ENCODE results near the gene SCUBE3. TPM values are rescaled to one million over a fixed set of nuclear protein-coding genes. Genes with fewer than 3 reads are reported as not detected.

Gene SCUBE3
- total and polyA plus RNA-seq, 2 of the 8 experiments (the other 6 are each of a cell fraction or from before 2014, with no cell fraction given): 0.80 to 1.0 TPM

- CTCF ChIA-PET (ENCODE audit: partially characterized antibody): interaction anchor here (1.3 to 2.3 kb wide), 2 partner anchors 11 to 137 kb away, joined by 3 to 15 read pairs; no protein-coding TSS in a partner anchor
- WGBS, 2 experiments (ENCODE audit: extremely low coverage in 1 of 2, insufficient coverage in 1 of 2, insufficient read length in 1 of 2, insufficient replicate concordance in 2 of 2, low coverage in 1 of 2, low lambda C conversion rate in 2 of 2, missing lambda C conversion rate in 1 of 2): 84% methylated on average over 2 of the region's 2 CpGs; no CpG with 5 or more reads in 1 of the 2 experiments
- H2BK20ac ChIP-seq (ENCODE audit: low read length): no peak overlapping the region
Measured at GRCh38 chr6:35282472-35282871, 68.7 kb downstream of the SCUBE3 start.

More at GRCh38 chr6:35282472-35282871, 68.7 kb downstream of the SCUBE3 start:
- no peak overlapping the region for H2BK15ac ChIP-seq (ENCODE audit: low read length)
- H3K4ac ChIP-seq (replicated peaks; ENCODE audit: insufficient read length, low read depth, low read length): no peak overlapping the region
- DNase-seq (ENCODE audit: low read depth in 1 of 2, low spot score in 2 of 2) (no peak), FAIRE-seq (no peak)
- no peak overlapping the region for H2BK5ac ChIP-seq (ENCODE audit: low read depth, low read length)
- H3K79me2 ChIP-seq (ENCODE audit: control insufficient read depth in 1 of 2, insufficient read depth in 2 of 2, low read length in 2 of 2): no peaks in the 10 kb centered on the region
- no peaks in the 10 kb centered on the region for H3K23me2 ChIP-seq (ENCODE audit: low read depth, low read length)
- no peak overlapping the region for H2AK5ac ChIP-seq (ENCODE audit: low read depth, low read length)
- no peak overlapping the region for H3K18ac ChIP-seq (ENCODE audit: extremely low read depth, low read length)
- H3K56ac ChIP-seq (replicated peaks; ENCODE audit: insufficient read length, low read depth, low read length): no peak overlapping the region
- H2BK120ac ChIP-seq (replicated peaks; ENCODE audit: low read depth, low read length): no peak overlapping the region
- no peaks in the 10 kb centered on the region for H3K79me1 ChIP-seq (ENCODE audit: low read depth, low read length)
- H4K5ac ChIP-seq (ENCODE audit: insufficient read length, low read depth, low read length): no peak overlapping the region
- H3K4me1 ChIP-seq (replicated peaks in 1 of 4; ENCODE audit: control insufficient read depth in 3 of 4, insufficient read depth in 4 of 4, low read length in 3 of 4): no peaks in the 10 kb centered on the region
- H4K91ac ChIP-seq (replicated peaks; ENCODE audit: insufficient read length, low read length): no peak overlapping the region
- H3K27me3 ChIP-seq (replicated peaks in 1 of 4; ENCODE audit: control insufficient read depth in 3 of 4, extremely low read depth in 1 of 4, insufficient read depth in 3 of 4, low read length in 3 of 4): no peaks in the 10 kb centered on the region; a peak in 1 of 7 replicates
- H3K9ac ChIP-seq (replicated peaks in 1 of 4; ENCODE audit: extremely low read depth in 1 of 4, low read depth in 3 of 4, low read length in 3 of 4): no peak overlapping the region
- no peak overlapping the region for H3K23ac ChIP-seq (ENCODE audit: insufficient read length)
- no peak overlapping the region for H3K4me3 ChIP-seq (ENCODE audit: extremely low read depth in 1 of 4, insufficient read depth in 2 of 4, low read depth in 3 of 4, low read length in 4 of 4)
- no peak overlapping the region for H3K27ac ChIP-seq (ENCODE audit: low read depth, low read length)
- peaks cover 0 to 1% of the 10 kb centered on the region in 2 experiments for H4K20me1 ChIP-seq (replicated peaks in 1 of 2; ENCODE audit: control insufficient read depth in 1 of 2, insufficient read depth in 2 of 2, low read length in 2 of 2)
- no peak overlapping the region for H3K14ac ChIP-seq (ENCODE audit: insufficient read length)
- peaks cover 3 to 24% (median 7%) of the 10 kb centered on the region in 4 experiments; a peak in 5 of 8 replicates for H3K36me3 ChIP-seq (ENCODE audit: control insufficient read depth in 2 of 4, insufficient read depth in 4 of 4, low read length in 3 of 4)
- no peaks in the 10 kb centered on the region for H3K9me3 ChIP-seq (ENCODE audit: insufficient read depth in 2 of 2, low read depth in 1 of 2, low read length in 1 of 2)
- no peak overlapping the region for H3K4me2 ChIP-seq (ENCODE audit: insufficient read depth in 1 of 2, low read depth in 2 of 2, low read length in 2 of 2)
- no peak overlapping the region for H2BK12ac ChIP-seq (ENCODE audit: low read depth, low read length)
- no peak for TF ChIP-seq RNF2 (IDR thresholded peaks at IDR 0.05; ENCODE audit: borderline replicate concordance, low read depth, low read length, missing control alignments, poor library complexity, severe bottlenecking)
- TF ChIP-seq MAX (IDR thresholded peaks at IDR 0.05): no peak
- no peak for TF ChIP-seq RBBP5 (IDR thresholded peaks at IDR 0.05; ENCODE audit: borderline replicate concordance, low read depth, low read length)
- no peak for TF ChIP-seq SRF (IDR thresholded peaks at IDR 0.05; ENCODE audit: low read depth, low read length)
- no peak for TF ChIP-seq JUN (IDR thresholded peaks at IDR 0.05; ENCODE audit: low read depth, low read length)
- no peak for TF ChIP-seq KDM4A (IDR thresholded peaks at IDR 0.05; ENCODE audit: low read depth, low read length, severe bottlenecking)
- no peak for TF ChIP-seq BCL11A (IDR thresholded peaks at IDR 0.05; ENCODE audit: low read depth in 2 of 2, low read length in 2 of 2)
- no peak for TF ChIP-seq E2F6 (IDR thresholded peaks at IDR 0.05)
- no peak for TF ChIP-seq JUND (IDR thresholded peaks at IDR 0.05; ENCODE audit: low read length)
- H2AFZ ChIP-seq (ENCODE audit: low read length): no peak overlapping the region
- H4K8ac ChIP-seq (ENCODE audit: extremely low read depth, insufficient read depth, low read length): no peak overlapping the region
- POLR2A ChIA-PET (ENCODE audit: partially characterized antibody): no interaction called here

Data from H1 (cell line).